Activated naive CD4-positive, alpha-beta T cell treated with Interleukin-2 at 50 U/mL for 16 hours (primary cell): ENCODE results near the gene ATXN2L.
"Not testable (repeated sequence)": the region's sequence is repeated elsewhere in the genome, so short reads cannot be mapped to it uniquely, and the experiment has no call there.

Experiments used
- DNase-seq: peaks from one replicate; pipeline ENCODE4 v3.0.0-alpha.2; 2020

ATXN2L gene

DNA sequence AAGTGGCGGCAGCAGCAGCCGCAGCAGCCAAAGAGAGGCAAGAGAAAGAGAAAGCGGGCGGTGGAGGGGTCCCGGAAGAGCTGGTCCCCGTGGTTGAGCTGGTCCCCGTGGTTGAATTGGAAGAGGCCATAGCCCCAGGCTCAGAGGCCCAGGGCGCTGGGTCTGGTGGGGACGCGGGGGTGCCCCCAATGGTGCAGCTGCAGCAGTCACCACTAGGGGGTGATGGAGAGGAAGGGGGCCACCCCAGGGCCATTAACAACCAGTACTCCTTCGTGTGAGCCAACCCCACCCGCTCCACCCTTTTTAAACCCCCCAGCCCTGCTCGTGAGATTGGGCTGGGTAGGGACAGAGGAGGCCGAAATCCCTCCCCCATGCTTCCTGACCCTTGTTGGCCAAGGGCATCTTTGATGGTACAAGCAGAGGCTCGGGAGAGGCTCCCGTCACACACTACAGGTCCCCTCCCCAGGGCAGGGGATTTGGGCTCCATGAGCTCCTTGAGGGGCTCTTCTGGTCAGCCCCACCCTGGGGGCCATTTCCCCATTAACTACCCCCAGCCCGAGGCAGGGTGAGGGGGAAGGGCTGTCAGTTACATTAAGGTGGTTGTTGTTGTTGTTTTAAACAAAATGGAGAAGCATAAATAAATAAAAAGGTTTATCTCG lies 50.9 kb downstream of the ATXN2L start:
- DNase-seq: peak; percentile 69

DNA sequence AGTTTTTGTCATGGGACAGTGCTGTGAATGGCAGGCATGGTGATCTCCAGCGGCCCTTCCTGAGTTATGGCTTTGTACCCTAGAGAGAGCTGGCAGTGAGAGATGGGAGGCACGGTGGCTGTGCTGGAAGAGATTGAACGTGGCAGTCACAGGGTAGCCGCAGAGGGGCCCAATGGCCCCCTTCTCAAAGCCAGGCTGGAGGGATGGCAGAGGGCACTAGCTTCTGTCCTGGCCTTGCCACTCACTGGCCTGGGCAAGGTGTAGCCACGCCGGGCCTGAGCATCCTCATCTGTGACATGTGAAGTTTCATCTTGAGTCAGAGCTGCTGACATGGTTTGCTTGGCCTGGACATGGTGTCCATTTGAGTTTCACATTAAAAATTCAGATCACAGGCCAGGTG lies 51.6 kb downstream of the ATXN2L start:
- no peak for DNase-seq

DNA sequence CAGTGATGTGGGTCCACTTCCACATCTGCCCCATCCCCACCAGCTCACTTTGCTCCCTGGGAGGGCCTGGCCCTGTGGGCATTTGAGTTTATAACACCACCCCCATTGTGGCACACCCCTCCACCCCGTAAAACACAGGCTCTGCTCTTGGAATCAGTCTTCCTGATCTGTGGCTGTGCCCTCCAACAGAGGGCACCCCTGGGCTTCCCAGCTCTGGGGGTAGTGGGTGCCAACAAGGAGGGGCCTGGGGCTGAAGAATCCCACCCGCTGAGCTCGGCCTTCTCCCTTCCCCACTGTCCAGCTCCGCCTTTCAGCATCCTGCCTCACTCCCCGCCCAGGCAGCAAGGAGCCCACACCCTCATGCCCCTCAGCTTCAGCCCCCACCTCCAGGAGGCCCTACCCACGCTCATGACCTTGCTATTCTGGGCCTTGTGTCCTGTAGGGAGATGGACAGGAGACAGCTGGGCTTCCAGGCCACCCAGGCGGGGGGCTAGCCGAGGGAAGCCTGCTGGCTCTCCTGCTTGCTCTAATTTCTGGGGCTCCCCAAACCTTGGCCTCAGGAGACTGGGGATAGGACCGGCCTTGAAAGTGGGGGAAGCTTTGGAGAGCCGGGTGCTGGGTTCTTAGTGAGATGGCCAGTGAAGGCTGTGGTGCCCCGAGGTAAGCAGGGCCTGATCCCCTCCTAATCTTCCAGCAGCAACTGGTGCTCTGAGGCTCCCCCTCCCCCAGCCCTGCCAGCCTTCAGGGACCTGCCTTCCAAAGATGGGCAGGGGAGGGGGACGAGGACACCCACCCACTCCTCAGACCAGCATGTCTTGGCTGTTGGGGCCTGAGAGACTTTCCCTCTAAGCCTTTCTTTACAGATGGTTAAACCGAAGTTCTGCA lies 52.6 kb downstream of the ATXN2L start:
- DNase-seq: no peak

DNA sequence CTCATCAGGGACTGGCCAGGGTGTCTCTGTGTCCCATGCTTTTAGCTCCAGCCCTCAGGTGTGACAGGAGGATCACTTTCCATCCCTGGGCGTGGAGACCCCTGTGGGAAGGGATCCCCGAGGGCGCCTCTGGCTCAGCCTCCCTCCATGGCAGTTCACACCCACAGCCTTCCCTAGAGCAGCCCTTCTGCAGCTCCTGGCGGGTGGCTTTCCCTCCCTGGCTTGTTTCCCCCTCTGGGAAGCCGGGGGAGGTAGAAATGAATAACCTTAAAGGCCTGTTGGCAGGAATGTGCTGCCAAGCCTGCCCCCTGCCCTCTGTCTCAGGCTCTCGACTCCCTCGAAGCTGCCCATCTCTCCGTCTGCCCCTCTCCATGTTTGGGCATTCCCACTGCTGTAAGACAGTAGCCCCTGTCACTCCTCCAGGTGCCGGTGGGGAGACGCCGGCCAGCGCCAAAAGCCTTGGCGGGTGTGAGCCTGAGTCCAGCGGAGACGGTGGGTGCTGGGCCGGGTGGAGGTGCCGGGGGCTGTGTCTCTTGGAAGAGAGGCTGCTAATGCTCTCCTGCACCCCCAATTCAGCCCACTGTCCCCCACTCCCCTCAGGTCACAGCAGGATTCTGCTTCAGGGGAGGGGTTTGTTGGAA lies 53.3 kb downstream of the ATXN2L start:
- DNase-seq: no peak

DNA sequence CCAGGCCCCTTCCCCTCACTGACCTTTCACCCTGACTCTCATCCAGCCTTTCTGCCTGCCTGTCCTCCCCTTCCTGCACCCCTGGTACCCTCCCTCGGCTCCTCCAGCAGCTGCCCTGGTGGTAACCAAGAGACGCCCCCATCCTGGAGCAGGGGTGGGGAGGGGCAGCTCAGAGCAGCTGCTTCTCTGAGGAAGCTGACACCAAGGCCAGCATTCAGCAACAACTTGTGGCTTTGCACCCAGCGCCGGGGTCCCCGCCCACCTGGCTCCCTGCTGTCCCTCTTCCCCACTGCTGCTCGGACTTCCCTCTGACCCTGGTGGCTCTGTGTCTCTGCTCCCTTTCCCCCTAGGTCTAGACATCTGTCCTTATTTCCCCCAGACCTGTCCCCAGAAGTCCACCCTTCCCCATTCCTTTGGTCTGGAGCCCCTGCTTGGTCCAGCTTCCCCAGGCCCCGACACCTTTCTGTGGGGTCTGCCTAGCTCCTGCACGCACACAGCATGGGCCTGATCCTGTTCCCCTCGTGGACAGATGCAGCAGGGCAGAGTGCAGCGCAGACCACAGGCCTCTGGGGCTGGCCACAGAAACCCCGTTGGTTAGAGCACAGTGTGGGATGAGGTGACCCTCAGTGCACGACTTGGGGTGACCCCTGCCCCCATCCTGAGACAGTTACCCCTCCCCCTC lies 54.3 kb downstream of the ATXN2L start:
- no peak for DNase-seq

DNA sequence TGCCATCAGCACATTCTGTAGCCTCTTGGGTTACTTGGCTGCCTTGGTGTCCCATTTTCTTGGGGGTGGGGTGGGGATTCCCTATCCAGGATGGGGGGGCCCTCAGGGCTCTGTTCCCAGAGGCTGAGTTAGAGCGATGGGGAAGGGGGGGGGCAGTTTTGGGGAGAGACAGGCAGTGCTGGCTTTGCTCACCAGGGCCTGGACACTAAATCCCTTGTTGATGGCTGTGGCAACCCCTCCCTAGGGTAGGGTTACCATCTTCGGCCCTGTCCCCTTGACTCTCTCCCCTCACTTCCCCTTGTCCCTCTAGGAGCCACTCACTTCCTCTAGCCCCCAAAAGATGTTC lies 54.8 kb downstream of the ATXN2L start:
- no peak for DNase-seq

DNA sequence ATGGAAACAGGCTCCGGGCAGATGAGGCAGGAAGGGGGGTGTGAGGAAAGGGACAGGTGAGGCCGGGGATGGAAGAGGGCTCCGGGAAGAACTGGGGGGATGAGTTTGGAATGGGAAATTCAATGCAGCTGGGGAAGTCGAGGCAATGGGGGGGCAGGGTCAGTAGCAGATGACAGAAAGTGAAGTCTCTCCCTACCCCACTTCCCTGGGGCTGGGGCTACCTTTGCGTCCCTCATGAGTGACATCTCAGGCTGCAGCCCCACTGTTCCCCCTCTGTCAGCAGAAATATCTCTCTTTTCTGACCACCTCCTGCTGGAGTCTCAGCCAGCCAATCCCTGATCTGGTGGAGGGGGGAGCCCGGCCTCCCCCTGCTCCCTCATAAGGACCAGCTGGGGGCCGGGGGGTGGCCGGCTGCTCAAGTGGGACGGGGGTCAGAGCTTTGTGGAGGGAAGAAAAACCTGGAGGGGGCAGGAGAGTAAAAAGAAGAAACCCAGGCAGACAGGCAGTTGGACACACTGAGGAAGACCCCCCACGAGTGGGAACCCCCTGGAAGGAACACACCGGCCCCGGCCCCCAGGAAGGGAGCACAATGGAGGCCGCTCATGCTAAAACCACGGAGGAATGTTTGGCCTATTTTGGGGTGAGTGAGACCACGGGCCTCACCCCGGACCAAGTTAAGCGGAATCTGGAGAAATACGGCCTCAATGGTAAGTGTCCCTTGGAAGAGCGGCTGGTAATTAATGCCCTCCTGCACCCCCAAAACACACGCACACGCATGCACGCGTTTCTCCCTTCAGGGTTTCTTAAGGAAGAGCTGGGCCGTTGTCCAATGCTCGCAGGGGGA lies 55.5 kb downstream of the ATXN2L start, which contains the start of gene ATP2A1:
TSS of gene ATP2A1 (plus strand) at position 406 of the 844 bp plus-strand sequence. CDS start at position 590, 184 bp downstream.
- DNase-seq: no peak

DNA sequence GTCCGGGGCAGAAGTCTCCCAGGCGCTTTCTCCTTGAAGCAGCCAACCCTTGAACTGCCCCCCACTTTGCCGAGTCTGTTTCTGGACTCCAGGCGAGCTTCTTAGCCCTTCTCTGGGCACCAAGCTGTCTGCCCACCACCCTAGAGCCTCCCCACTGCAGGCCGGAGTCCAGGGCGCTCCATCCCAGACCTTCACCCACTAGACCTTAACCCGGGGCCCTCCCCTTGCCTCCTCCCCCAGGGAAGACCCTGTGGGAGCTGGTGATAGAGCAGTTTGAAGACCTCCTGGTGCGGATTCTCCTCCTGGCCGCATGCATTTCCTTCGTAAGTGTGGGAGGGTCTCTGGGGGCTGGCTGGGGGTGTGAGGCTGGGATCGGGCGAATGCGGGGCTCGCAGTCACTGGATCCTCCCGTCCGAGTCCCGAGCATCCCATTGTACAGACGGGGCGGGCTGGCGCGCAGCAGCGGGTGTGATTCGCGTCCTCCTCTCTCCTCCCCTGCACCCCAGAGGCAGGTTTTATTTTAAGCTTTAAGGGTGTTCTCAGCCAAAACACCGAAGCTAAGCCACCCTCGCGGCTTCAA lies 56.6 kb downstream of the ATXN2L start:
- no peak for DNase-seq

DNA sequence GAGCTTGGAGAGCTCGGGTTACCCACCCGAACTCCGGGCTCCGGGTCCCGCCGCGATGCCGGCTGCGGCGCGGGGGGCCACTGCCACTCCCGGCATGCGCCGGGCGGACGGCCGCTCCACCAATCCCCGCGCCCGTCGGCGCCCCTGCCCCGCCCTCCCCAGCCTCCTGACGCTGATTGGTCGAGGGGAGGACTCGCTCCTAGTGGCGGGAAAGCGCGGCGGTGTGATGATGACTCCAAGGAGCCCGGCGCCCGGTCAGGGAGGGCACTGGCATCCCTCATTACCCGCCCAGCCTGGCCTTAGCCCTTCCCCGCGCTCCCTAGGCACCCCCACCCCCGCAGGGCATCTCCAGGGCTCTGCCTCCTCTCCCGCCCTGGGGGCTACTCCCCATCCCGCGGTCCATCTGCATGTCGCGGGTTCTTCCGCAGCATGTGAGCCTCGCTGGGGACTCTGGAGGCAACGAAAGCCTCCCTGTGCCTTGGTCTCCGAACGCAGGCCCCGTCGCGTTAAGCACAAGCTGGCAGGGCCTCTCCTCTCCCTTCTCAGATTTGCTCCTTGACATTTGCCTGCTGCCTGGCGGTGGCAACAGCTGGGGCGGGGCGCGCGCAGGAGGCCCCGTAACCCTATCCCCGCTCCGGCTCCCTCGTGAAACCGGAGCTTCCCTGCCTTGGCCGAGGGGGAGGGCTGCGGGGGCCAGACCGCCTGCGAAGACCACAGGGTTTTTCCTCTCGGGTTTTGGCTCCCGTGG lies 57.2 kb downstream of the ATXN2L start:
- DNase-seq: peak; percentile 93

DNA sequence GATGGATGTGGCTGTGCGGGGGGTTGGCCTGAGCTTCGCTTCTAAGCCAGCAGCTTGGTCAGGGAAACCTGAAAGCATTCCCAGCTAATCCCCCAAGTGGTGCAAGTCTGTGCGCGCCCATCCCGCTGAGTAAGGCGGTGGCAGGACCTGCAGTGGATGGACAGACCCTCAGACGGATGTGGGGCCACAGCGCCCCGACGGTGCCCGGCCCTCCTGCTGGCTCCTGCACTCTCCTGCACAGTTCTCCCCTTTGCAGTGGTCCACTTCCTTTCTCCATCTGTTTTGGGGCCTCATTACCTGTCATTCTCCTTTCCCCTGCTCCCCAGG lies 57.8 kb downstream of the ATXN2L start:
- no peak for DNase-seq

DNA sequence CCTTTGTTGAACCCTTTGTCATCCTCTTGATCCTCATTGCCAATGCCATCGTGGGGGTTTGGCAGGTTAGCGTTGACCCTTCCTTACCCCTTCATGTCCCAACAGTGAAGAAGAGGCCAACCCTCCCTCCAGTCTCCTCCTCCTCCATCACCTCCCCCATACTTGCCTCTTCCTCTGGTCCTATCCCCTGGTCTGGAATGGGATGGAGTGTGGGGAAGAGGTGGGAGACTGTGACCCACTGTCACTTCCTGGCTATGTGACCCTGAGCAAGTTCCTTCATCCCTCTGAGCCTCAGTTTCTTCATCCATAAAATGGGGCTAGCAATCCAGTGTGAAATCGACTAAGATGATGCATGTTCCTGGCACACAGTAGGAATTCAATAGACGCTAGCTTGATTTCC lies 58.2 kb downstream of the ATXN2L start:
- no peak for DNase-seq

DNA sequence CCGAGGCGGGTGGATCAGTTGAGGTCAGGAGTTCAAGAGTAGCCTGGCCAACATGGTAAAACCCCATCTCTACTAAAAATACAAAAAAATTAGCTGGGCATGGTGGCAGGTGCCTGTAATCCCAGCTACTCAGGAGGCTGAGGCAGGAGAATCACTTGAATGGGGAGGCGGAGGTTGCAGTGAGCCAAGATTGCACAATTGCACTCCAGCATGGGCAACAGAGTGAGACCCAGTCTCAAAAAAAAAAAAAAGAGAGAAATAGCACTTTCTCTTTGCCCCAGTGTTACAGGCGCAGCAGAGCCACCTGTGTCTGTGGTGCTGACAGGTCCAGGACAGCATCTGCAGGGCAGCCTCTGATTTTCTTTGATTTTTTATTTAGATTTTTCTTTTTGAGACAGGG lies 58.8 kb downstream of the ATXN2L start:
- not testable (repeated sequence) for DNase-seq

DNA sequence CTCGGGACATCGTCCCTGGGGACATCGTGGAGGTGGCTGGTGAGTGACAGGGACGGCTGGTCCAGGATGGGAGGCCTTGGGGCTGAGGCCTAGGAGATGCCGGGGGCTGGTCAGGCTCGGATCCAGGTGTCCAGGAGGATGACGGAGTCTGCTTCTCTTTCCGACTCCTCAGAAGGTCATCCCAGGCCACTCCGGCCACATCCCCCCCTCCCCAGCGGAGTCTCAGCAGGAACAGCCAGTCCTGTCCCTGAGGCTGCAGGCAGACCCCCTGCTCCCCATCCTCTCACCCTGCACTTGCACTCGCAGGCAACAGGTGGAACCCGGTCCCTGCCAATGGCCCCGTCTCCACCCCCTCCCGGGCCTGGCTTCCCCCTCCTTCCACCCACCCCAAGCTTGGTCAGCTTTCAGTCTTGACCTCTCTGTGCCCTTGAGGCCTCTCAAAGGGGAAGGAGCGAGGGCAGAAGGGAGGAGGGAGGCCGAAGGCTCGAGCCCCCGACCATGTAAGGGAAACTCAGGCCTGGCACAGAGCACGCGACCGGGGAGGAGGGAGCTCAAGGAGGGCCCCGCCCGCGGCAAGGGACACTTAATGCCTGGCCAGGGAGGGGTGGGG lies 59.9 kb downstream of the ATXN2L start:
- DNase-seq: no peak

DNA sequence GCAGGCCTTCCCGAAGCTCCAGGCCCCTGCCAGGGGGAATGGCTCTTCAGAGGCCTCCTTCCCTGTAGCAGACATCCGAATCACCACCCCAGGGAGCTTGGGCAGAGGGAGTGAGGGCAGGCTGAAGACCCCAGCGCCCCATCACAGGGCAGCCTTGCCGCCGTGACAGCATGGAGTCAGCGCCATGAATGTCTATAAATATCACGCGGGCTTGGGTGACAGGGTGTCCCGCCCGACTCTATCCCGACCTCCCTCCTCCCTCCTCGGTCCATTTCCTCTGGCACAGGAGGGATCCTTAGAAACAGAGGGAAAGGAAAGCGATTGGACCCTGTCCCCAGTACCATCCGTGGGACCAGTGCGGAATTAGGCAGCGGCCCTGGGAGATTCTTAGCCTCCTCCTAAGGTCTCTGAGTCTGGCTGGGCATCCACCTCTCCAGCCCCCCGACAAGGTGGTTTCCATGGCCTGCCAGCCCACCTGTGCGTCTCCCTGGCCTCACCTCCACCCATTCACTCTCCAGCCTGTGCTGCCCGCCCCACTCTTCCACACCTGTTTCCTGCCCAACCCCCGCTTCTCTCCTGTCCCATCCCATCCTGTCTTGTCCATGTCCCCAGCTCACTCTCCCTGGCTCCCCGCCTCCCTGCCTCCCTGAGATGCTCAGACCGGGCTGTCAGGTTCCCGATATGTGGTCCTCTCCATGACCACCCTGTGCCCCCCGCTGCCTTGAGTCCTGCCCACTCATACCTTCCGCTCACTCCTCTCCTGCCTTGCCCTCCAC lies 60.6 kb downstream of the ATXN2L start:
- DNase-seq: no peak

DNA sequence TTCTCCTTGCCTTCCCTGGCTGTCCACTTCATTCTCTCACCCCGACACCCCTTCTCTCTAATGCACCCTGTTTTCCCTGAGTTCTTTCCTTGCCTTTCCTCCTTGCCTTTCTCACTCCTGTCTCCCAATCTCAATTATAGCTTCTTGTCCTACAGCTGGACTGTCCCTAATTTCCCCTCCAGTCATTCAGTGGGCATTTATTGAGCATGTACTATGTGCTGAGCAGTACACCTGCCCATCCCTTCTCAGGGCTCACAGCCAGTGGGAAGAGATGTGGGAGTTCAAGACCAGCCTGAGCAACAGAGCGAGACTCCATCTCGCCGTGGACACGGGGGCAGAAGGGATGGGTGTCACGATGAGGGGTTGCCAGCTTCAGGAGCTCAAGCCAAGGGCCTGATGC lies 61.2 kb downstream of the ATXN2L start:
- no peak for DNase-seq
